ENCODE measurements around the gene MREG.

MREG gene

GRCh38 chr2:215914054-215914776 lies 99.1 kb downstream of the MREG start:
- TF ChIP-seq, protein P1, sequence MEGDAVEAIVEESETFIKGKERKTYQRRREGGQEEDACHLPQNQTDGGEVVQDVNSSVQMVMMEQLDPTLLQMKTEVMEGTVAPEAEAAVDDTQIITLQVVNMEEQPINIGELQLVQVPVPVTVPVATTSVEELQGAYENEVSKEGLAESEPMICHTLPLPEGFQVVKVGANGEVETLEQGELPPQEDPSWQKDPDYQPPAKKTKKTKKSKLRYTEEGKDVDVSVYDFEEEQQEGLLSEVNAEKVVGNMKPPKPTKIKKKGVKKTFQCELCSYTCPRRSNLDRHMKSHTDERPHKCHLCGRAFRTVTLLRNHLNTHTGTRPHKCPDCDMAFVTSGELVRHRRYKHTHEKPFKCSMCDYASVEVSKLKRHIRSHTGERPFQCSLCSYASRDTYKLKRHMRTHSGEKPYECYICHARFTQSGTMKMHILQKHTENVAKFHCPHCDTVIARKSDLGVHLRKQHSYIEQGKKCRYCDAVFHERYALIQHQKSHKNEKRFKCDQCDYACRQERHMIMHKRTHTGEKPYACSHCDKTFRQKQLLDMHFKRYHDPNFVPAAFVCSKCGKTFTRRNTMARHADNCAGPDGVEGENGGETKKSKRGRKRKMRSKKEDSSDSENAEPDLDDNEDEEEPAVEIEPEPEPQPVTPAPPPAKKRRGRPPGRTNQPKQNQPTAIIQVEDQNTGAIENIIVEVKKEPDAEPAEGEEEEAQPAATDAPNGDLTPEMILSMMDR (IDR thresholded peaks at IDR 0.05), result no peak

GRCh38 chr2:215912299-215912842 lies 101.0 kb downstream of the MREG start:
- TF ChIP-seq, protein P1 (IDR thresholded peaks at IDR 0.05), result no peak

DNA sequence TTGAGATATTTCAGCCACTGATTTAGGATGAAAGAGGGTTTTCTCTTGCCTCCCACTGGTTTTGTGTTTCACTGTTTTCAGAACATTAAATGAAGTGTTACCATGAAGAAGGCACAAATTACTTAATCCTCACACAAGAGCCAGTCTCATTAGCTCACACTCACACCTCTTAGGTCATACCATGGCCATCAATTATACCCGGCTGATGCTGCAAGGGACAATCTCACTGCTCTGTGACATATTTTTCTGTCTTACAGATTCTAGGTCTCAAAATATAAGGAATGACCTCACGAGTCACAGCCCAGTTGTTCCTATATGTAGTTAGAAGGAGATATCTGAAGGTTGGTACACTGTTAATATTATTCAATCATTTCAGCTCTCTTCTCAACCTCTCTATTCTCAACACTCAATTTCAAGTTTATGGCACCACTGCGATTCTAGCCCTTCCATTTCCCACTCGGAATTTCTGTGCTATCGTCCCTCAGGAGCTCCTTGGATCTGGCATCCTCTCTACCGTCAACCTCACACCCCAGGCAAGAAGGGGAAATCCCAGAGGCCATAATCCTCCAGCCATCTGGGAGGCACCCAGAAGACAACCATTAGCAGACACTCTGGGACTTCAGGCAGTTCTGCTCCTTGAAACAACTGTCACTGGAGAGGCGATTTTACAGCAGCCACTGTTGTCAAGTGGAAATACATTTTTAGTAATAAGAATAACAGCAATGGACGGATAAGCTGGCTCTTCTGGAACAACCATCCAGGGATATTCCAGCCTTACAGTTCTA lies 101.9 kb downstream of the MREG start:
- TF ChIP-seq, protein P1 (IDR thresholded peaks at IDR 0.05), result no peak

DNA sequence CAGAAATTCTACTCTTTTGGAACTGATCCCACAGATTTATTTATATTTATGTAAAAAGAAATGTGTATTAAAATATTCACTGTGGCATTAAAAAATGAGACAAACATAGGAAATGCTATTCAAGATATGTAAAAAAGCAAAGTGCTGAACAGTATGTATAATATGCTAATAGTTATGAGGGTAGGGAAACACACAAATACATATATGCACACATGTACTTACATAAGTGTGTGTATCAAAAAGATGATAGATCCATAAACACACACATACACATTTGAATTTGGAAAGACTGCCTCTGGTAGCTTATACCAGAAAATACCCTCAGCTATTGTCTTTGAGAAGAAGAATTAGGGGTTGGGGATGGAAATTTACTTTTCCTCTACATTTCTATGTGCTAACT lies 103.2 kb downstream of the MREG start:
- TF ChIP-seq, protein P1 (IDR thresholded peaks at IDR 0.05), result no peak

GRCh38 chr2:215907147-215907546 lies 106.2 kb downstream of the MREG start:
- TF ChIP-seq, protein P1 (IDR thresholded peaks at IDR 0.05), result no peak

GRCh38 chr2:215906458-215906857 lies 106.9 kb downstream of the MREG start:
- TF ChIP-seq, protein P1 (IDR thresholded peaks at IDR 0.05), result no peak

- TF ChIP-seq, protein P1 (IDR thresholded peaks at IDR 0.05), result no peak
Measured at GRCh38 chr2:215905691-215906090, 107.7 kb downstream of the MREG start.

Data from LNCAP (cell line).